ENCODE measurements around the gene GFRA4.

GFRA4 gene

DNA sequence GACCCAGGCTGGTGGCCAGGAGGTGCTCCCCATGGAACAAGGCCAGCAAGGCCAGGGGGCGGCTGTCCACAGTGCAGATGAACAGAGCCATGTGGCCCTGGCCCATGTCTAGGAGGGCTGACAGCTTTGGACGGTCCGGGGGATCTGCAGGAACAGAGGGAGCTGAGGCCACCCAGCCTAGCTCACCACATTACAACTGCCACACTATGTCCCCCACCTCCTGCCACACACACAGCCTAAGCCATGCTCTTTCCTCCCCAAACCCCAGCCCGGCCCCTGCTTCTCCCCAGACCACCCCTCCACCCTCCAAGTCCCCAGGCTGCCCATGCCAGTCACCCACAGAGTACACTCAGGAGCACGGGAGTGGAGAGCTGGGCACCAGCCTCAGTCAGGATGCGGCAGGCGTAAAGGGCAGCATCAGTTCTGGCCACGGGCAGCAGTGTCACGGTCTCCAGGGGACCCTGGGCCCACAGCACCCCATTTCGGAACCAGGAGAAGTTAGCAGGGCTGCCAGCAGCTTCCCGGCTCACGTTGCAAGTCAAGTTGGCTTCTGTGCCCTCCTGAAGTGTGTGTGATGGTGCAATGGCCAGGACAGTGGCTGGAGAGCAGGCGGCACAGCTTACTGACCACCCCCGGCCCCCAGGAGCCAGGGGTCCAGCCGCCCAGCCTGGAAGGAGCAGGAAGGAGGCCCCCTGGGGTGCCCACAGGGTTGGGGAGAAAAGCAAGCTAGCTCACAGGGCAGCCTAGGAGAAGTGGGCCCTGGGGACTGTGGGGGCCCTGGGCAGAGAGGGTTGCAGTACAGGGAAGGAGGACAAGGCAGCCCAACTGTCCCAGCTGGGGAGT is 33.8 kb upstream of the GFRA4 start:
- no peak for DNase-seq (ENCODE audit: low read depth, low spot score)
- no peak overlapping the region for H3K4me3 ChIP-seq (ENCODE audit: low read length)

DNA sequence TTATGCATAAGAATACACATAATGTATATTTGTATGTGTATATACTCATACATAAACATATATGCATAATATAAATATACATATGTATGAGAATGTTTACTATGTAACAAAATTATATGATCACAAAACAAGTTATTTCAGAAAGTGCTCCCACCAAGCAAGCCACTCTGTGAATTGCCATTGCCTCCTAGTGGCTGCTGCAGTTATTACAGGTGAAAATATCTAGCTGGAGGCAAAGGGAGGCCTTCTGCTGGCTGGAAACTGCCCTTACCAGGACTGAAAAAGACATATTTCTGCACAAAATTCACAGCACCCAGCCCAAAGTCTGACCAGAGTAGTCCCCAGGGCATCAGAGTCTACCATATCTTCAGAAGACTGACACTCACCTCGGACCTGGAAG is 33.0 kb upstream of the GFRA4 start:
- no peak for DNase-seq (ENCODE audit: low read depth, low spot score)
- no peak overlapping the region for H3K4me3 ChIP-seq (ENCODE audit: low read length)

DNA sequence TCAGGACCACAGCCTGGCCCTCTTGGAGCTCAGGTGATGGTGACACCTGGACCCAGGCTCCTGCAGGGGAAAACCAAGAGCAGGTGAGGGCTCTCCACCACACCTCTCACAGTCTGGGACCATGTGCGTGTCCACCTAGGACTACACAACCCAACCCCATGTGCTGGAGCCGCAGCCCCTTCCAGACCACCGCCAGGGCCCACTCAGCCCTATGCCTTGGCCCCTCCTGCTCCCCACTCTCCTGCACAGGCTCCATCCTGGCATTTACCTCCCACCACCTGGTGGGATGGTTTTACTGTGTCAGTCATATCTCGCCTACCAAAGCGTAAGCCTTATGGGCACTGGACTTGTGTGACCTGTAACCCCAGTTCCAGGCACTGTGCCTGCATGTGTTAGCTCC is 31.7 kb upstream of the GFRA4 start:
- no peak overlapping the region for H3K4me3 ChIP-seq (ENCODE audit: low read length)
- DNase-seq (ENCODE audit: low read depth, low spot score): no peak

DNA sequence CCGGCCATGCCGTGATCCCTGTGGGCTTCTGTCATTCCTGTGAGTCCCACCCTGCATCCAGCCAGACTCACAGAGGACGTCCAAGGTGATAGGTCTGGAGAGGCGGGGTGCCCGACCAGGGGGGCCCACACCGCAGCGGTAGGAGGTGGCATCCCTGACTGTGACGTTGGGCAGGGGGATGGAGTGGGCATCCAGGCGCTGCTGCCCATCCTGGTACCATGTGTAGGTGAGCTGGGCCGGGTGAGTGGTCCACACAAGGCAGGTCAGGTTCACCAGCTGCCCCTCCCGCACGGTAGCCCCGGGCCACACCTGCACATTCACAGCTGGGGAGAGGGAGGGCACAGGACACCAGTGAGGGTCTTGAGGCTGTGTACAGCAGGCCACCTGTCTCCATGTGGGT is 30.2 kb upstream of the GFRA4 start:
- no peak for DNase-seq (ENCODE audit: low read depth, low spot score)
- H3K4me3 ChIP-seq (ENCODE audit: low read length): no peak overlapping the region

DNA sequence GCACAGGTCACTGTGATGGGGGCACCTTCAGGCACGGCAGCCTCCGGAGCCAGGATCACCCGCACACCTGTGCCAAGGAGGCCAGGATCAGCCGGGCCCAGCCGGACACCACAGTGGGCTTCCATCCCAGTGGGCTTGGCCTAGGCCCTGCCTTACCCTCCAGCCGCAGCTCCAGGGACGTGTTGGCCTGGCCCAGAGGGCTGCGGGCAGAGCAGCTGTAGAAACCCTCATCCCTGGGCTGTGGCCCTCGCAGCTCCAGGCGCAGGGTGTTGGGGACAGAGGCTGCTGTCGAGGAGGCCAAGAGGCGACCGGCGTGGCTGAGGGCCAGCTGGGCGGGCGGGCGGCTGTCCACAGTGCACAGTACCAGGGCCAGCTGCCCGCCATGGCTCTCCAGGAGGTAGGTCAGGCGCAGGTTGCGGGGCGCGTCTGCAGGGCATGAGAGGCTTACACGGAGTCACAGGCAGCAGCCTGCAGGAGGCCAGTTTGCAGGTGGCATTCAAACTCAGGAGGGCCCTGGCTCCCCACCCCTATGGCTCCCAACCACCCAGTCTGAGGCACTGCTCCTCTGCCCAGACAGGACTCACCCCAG is 29.6 kb upstream of the GFRA4 start:
- DNase-seq (ENCODE audit: low read depth, low spot score): no peak
- H3K4me3 ChIP-seq (ENCODE audit: low read length): no peak overlapping the region

DNA sequence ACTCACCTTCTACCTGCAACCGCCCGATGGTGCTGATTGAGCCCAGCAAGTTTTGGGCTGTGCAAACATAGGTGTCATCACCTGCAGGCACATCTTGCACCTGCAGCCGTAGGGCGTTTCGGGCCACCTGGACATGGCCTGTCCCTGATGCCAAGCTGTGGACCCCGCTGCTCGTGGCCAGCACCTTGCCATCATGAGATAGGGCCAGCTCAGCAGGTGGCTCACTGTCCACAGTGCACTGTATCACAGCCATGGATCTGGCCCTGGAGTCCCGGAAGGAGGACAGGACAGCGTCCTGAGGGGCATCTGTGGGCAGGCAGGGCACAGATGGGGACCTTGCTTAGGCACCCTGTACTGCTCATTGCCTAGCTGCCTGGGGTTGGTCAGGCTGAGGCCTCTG is 28.7 kb upstream of the GFRA4 start:
- no peak overlapping the region for H3K4me3 ChIP-seq (ENCODE audit: low read length)
- DNase-seq (ENCODE audit: low read depth, low spot score): no peak

DNA sequence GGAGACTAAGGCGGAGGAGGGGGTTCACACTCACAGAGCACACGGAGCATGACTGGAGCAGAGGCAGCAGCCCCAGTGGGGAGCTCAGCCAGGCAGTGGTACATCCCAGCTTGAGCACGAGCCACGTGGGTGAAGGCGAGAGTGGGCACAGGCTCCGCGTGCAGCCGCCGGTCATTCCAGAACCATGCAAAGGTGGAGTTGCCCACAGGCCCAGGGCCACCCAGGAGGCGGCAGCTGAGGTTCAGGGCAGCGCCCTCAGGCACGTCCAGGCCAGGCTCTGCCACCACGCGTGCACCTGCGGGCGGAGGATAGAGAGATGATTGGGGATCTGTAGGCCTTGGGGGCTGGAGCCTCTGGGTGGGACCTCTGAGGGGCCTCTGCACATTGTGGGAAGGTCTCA is 28.1 kb upstream of the GFRA4 start:
- no peak overlapping the region for H3K4me3 ChIP-seq (ENCODE audit: low read length)
- no peak for DNase-seq (ENCODE audit: low read depth, low spot score)

DNA sequence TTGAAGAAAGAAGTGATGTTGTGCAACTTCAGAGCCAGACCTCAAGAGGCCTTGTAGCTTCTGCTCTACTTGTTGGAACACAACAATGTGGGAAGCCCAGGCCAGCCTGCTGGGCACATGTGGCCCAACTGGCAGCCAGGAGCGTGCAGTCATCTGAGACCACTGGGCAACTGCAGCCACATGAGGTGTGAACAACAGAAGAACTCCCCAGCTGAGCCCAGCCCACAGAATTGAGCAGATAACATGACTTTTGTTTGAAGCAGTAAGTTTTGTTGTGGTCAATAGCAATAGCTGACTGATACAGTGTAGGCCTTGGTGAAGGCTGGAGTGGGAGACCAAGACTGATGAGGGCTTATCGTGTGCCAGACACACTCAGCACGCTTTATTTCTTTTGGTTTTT is 27.2 kb upstream of the GFRA4 start:
- no peak overlapping the region for H3K4me3 ChIP-seq (ENCODE audit: low read length)
- DNase-seq (ENCODE audit: low read depth, low spot score): no peak

DNA sequence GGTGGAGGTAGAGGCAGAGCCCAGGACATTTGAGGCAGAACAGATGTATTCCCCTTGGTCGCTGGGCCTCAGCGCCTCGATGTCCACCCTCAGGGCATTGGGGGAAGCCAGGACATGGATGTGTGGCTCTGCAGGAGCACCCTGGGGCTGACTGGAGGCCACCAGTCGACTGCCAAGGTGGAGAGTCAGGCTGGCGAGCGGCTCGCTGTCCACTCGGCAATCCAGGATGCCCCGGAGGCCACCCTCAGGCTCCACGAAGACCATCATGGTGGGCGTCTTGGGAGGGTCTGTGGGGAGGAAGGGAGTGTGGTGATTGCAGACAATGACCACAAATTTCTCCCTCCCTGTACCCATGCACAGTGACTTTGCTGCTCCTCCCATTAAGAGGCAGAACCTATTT is 26.8 kb upstream of the GFRA4 start:
- no peak for DNase-seq (ENCODE audit: low read depth, low spot score)
- H3K4me3 ChIP-seq (ENCODE audit: low read length): no peak overlapping the region

DNA sequence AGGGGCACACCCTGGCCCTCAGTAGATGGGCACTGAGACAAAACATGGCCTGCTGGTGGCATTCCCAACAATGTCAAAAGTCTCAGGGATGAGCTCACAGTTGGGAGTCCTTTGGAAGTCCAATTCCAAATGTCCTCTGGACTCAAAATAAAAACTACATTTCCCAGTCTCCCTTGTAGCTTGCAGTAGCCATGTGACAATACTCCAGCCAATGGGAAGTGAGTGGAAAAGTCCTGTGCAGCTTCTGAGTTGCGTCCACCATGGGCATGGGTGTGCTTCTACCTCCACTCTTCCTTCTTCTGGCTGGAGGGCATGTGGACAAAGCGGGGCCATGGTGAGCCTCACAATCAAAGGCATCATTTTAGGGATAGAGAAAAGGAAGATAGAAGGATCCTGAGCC is 24.5 kb upstream of the GFRA4 start:
- DNase-seq (ENCODE audit: low read depth, low spot score): no peak
- H3K4me3 ChIP-seq (ENCODE audit: low read length): no peak overlapping the region

DNA sequence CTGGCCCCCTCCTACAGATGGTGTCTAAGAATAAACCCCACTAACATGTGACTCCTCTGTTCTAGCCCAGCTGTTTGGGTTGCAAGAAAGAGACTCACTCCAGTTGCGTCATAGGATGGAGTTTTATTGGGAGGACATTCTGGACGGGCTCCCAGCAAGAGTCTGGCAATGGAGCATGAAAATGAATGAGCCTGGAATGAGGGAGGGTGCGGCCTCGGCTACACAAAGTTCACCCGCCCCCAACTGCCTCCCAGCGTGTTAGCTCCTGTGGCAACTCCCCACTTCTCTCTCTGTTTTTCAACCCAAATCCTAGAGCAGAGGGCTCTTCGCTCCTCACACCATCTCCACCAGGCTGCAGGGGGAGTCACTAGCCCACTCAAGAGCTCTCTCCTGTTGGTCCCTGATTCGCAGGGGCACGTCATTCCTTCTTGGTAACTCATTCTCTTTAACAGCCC is 23.7 kb upstream of the GFRA4 start:
- no peak for DNase-seq (ENCODE audit: low read depth, low spot score)
- H3K4me3 ChIP-seq (ENCODE audit: low read length): no peak overlapping the region

DNA sequence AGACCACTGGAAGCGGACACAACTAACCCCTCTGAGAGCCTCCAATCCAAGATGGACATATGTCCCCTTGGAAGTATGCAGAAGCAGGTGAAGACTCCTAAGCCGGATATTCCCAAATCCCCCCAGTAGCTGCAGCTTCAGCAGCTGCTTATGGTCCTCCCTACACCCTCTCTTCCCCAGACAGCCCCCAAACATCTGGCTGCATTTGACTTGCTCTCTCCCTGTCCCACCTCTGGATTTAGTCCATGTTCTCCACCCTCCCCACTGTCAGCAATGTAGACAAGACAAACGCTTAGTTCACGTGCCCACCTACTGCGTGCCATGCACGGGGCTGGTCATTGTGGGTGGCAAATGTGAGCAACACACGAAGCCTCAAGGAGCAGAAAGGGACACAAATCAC is 23.2 kb upstream of the GFRA4 start:
- no peak overlapping the region for H3K4me3 ChIP-seq (ENCODE audit: low read length)
- no peak for DNase-seq (ENCODE audit: low read depth, low spot score)

DNA sequence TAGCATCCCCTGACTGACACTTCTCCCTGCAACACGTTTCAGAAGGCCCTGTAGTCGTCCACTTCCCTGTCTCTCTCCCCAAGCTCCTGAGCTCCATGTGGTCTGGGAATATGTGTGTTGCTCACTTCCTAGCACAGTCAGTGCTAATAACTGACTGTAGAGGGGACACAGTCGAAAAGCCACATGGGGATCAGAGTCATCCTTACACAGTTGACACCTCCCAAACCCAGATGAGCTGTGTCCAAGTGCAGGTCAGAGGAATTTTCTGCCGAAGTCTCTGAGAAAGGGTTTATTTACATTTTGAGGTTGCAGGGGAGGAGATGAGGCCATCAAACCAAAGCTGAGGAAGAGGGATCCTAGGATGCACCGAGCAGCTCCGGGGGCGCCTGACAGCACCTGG is 22.1 kb upstream of the GFRA4 start:
- H3K4me3 ChIP-seq (ENCODE audit: low read length): no peak overlapping the region
- DNase-seq (ENCODE audit: low read depth, low spot score): no peak

DNA sequence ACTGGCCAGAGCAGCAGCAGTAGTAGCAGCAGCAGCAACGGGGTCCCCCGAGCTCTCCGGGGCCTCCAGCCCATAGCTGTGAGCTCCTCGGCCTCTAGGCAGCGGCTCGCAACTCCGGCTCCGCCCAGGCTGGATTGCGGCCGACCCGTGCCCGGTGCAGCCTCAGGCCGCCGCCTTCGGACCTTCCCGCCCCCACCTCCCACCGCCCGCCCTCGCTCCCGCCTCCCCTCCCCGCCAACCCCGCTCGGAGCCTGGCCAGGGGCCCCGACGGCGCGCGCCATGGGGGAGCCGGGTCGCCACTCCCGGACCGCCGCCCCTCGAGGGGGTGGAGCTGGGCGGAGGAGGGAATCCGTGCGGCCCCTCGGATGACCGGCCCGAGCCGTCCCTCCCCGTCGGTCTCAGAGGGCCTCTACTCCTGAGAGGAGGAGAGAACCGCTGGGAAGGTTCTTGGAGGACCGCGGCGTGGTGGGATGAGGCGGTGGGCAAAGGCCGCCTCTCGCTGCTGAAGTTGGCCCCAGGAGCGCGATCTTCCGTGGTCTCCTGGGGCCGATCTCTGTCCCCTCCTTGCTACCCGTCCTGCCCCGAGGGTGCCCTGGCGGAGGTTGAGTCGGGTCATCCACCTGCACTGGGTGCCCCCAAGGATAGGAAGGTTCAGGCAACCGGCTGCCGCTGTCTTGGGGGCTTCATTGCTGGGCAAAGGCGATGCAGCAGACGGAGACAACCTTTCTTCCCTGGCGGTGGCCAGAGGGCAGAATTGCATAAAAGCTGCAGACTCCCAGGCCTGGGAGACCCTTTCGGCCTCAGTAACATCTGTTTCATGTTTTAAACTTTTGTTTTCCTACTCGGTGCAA is 19.0 kb upstream of the GFRA4 start, which contains the start of gene ADAM33:
Gene ADAM33 (minus strand): TSS at position 80 of the 851 bp plus-strand sequence. CDS start 6 bp downstream, at position 74.
- no peak for DNase-seq (ENCODE audit: low read depth, low spot score)
- H3K4me3 ChIP-seq (ENCODE audit: low read length): no peak within 1 kb of the TSS

DNA sequence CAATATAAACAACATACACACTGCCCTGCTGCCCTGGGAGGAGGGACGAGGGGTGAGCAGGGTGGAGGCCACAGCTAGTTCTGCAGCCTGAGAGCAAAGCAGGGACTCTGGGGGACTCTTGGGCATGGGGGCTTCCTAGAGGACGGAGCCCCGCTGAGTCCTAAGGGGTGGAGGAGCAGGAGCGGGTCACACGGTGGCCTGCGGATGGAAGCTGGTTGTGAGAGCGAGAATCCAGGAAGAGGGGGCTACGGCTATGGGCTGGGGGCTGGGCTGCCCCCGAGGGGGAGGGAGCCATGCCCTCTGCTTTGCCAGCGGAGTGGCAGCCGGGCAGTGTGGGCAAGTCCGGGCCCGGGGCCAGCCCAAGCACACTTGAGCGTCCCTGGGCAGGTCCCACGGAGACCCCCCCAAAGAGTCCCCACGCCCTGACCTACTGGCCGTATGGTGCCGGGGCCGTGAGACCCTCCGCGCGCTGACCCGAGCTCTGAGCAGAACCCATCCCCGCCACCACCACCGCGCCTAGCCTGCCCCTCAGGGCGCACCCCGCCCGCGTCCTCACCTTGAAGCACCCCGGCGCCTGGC is 18.2 kb upstream of the GFRA4 start:
- DNase-seq (ENCODE audit: low read depth, low spot score): no peak
- H3K4me3 ChIP-seq (ENCODE audit: low read length): no peak overlapping the region

DNA sequence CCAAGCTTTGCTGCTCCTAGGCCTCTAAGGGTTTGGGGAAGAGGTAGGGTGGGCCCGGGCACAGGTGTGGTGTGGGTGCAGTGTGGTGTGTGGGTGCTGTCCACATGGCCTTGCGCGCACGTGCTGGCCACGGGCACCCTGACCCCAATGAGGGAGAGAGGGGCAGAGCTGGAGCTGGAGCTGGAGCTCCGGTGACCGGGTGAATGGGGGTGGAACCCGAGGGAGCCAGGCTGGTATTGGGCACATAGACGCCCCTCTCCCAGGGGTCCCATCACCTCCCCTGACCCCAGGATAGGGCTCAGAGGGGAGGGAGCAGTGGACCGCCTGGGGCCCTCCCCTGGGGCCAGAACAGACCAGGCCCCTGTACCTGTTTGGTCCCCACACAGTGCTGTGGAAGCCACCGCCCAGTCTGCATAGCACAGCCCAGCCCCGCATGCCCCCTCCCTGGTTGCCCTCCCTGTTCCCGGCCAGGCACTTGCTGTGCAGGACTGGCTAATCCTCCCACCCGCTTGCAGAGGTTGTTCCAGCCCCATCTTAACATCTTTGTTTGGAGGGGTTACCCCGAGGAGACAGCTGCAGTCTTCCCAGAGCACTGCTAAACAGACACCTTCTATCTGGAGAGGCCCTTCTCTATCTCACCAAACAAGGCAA is 17.6 kb upstream of the GFRA4 start:
- no peak overlapping the region for H3K4me3 ChIP-seq (ENCODE audit: low read length)
- no peak for DNase-seq (ENCODE audit: low read depth, low spot score)

DNA sequence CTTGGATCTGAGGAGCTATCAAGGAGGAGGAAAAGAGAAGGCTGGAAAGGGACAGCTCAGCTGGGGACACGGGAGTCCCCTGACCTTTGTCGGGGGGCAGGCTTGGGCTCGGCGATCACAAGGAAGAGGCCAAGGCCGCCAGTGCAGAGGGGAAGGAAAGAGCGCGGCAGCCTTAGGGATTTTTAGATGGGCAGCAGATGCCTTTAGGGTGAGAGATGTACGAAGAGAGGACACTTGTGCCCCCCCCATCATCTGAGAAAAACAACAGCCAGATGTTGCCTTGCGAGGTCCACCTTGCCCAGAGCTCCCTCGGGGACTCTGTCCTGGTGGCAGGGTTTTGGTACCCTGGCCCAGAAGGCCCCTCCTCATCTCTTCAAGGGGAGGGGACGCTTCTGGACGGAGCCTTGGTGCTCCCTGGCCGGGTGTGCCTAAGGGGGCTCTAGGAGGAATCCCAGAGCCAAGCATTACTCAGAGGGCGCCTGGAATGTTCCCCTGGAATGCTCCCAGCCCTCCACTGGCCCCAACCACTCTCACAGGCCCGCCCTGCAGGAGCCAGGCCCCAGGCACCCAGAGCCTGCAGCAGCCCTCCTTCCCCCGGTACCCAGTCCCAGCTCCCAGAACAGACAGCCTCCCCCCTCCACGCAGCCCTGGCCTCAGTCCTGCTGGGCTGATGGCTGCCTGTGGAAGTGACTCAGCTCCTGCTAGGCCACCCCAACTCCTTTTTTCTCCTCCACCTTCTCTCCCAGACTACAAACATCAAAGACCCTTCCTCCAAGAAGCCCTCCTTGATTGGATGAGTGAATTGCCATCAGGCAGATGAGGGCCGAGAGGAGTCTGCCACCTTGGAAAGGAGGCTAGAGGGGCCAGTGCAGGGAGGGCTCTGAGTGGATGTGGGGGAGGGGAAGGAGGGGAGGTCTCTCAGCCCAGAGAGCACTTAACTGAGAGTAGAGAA is 16.8 kb upstream of the GFRA4 start:
- DNase-seq (ENCODE audit: low read depth, low spot score): no peak
- no peak overlapping the region for H3K4me3 ChIP-seq (ENCODE audit: low read length)

Data from Jurkat, Clone E6-1 (cell line).